Measurements from ENCODE around the gene NOTUM.

DNA sequence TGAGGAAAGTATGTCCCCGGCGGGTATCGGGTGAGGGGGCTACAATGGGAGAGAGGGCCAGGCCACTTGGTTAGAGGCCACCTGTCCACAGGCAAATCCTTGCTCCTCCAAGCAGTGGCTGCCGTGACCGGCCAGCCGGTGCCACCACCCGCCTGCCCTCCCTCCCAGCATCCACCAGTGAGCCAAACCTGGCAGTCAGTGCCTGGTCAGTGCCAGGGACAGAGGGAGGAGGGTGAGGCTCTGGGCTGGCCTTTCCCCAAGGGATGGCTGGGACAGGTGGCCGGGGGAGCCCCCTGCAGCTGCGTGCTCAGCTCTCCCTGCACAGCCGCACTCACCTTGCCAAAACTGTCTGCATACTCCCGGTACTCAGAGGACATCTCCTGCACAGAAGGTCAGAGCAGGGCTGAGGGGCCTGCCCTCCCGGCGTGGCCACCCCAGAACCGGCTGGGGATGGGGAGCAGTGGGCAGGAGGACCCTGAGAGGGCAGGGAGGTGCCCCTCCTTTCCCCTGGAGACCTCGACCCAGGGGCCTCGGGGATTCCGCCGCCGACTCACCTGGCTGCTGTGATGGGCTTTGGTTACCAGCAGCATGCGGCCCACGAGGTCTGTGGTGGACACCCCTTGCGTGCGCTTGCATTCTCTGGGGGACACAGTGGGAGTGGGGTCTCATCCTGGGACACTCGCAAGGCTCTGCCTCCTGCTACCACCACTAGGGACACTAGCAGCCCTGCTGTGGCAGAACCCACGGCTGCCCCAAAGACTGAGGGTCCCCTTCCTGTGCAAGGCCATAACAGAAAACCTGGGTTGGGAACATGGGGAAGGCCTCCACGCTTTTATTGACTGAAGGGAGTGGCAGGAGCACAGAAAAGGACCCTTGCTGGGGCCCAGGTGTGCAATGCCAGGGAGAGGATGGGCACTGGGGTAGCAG, 53.5 kb downstream of the NOTUM start:
- TF ChIP-seq, protein P1, sequence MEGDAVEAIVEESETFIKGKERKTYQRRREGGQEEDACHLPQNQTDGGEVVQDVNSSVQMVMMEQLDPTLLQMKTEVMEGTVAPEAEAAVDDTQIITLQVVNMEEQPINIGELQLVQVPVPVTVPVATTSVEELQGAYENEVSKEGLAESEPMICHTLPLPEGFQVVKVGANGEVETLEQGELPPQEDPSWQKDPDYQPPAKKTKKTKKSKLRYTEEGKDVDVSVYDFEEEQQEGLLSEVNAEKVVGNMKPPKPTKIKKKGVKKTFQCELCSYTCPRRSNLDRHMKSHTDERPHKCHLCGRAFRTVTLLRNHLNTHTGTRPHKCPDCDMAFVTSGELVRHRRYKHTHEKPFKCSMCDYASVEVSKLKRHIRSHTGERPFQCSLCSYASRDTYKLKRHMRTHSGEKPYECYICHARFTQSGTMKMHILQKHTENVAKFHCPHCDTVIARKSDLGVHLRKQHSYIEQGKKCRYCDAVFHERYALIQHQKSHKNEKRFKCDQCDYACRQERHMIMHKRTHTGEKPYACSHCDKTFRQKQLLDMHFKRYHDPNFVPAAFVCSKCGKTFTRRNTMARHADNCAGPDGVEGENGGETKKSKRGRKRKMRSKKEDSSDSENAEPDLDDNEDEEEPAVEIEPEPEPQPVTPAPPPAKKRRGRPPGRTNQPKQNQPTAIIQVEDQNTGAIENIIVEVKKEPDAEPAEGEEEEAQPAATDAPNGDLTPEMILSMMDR (IDR thresholded peaks at IDR 0.05; ENCODE audit: extremely low read depth in 1 of 2, insufficient read depth in 1 of 2, low read depth in 1 of 2, low read length in 2 of 2) = no peak
- no peak for TF ChIP-seq POLR2A (IDR thresholded peaks at IDR 0.05; ENCODE audit: low read depth, low read length)

Measured in endothelial cell of umbilical vein (primary cell).